Endothelial cell of umbilical vein (primary cell): ENCODE data around the gene RCVRN. TPM values are rescaled to one million over a fixed set of nuclear protein-coding genes. Genes with fewer than 3 reads are reported as not detected.

Experiments
- BruUV-seq: library from RNA; stranded (reverse); fragments of 400-500 nt; replicated peaks from 2 replicates; lab custom pipeline; 2021; lab: Mats Ljungman, UMichigan
- CTCF ChIA-PET: fragments of 300-600, 350-600 bp; sonication (Branson Sonifier 250); formaldehyde crosslinking; loops from one replicate; lab custom pipeline; 2021; ENCODE audit warnings: antibody characterized with exemption, inconsistent platforms; lab: Charles Lee
- POLR2A ChIA-PET: fragments of 300-600, 350-600 bp; sonication (Branson Sonifier 250); formaldehyde crosslinking; loops from one replicate; lab custom pipeline; 2021; ENCODE audit warnings: antibody characterized with exemption, inconsistent platforms; lab: Charles Lee
- DNase-seq: peaks from one replicate; pipeline ENCODE4 v3.0.0-alpha.2; 2011; ENCODE audit warnings: low read depth, low spot score
- FAIRE-seq: peaks from 2 replicates; lab custom pipeline; 2011; peaks lifted over from hg19 to GRCh38; lab: Jason Lieb, UNC
- H2AFZ ChIP-seq: 2 replicates; pipeline ENCODE4 v1.6.0; 2012; ENCODE audit warnings: low read depth, low read length, control low read depth, inconsistent platforms
- H3K27ac ChIP-seq: 2 replicates; pipeline ENCODE4 v1.5.1; 2011; ENCODE audit warnings: low read depth, mild to moderate bottlenecking, control low read depth, low read length, moderate library complexity; ENCODE audit not compliant: insufficient read depth
- H3K27me3 ChIP-seq, 2 experiments: 2 replicates each; pipeline versions ENCODE4 v1.6.0 to v1.6.1; 2011; ENCODE audit warnings: low read length in 2 of 2, mixed read lengths in 1 of 2; ENCODE audit not compliant: control insufficient read depth in 2 of 2, insufficient read depth in 2 of 2
- H3K36me3 ChIP-seq, 2 experiments: 2 replicates in 1 of 2; 3 replicates in 1 of 2; pipeline ENCODE4 v1.5.1; 2011; ENCODE audit warnings: low read length in 2 of 2, mild to moderate bottlenecking in 1 of 2, moderate library complexity in 1 of 2; ENCODE audit not compliant: control insufficient read depth in 2 of 2, insufficient read depth in 2 of 2; ENCODE audit errors: extremely low read depth in 1 of 2
- H3K4me1 ChIP-seq: 3 replicates; pipeline ENCODE4 v1.5.1; 2011; ENCODE audit warnings: mild to moderate bottlenecking, low read length; ENCODE audit not compliant: control insufficient read depth, insufficient read depth; ENCODE audit errors: extremely low read depth
- H3K4me2 ChIP-seq: 2 replicates; pipeline ENCODE4 v1.6.1; 2011; ENCODE audit warnings: low read length, control low read depth, mixed read lengths; ENCODE audit not compliant: insufficient read depth
- H3K4me3 ChIP-seq, 3 experiments: fragments of 200-600 bp in 1 of 3; sonication (generic), shearing (Covaris generic) in 1 of 3; replicated peaks in 1 of 3; 2 replicates each; pipeline ENCODE4 v1.5.1; 2011 to 2016; ENCODE audit warnings: control low read depth in 3 of 3, low read length in 3 of 3, mild to moderate bottlenecking in 2 of 3, inconsistent platforms in 1 of 3, low read depth in 1 of 3, moderate library complexity in 1 of 3; ENCODE audit not compliant: insufficient read depth in 1 of 3
- H3K79me2 ChIP-seq: 2 replicates; pipeline ENCODE4 v1.6.0; 2012; ENCODE audit warnings: low read length, inconsistent platforms; ENCODE audit not compliant: control insufficient read depth, insufficient read depth
- H3K9ac ChIP-seq: replicated peaks from 2 replicates; pipeline ENCODE3; 2011; ENCODE audit warnings: low read length, control low read depth; ENCODE audit not compliant: insufficient read depth; ENCODE audit errors: extremely low read depth
- H3K9me1 ChIP-seq: replicated peaks from 3 replicates; pipeline ENCODE4 v1.6.0; 2011; ENCODE audit warnings: mild to moderate bottlenecking, low read length; ENCODE audit not compliant: control insufficient read depth, insufficient read depth; ENCODE audit errors: extremely low read depth
- H3K9me3 ChIP-seq: replicated peaks from 2 replicates; pipeline ENCODE4 v1.5.1; 2012; ENCODE audit warnings: low read length, inconsistent platforms; ENCODE audit not compliant: control insufficient read depth, insufficient read depth
- H4K20me1 ChIP-seq: replicated peaks from 2 replicates; pipeline ENCODE3; 2011; ENCODE audit warnings: mild to moderate bottlenecking, low read length; ENCODE audit not compliant: control insufficient read depth, insufficient read depth; ENCODE audit errors: extremely low read depth
- EZH2 ChIP-seq: IDR thresholded peaks from 2 replicates; pipeline ENCODE4 v1.6.1; 2012; ENCODE audit warnings: borderline replicate concordance, low read depth, mild to moderate bottlenecking, moderate library complexity, low read length, inconsistent platforms; ENCODE audit not compliant: severe bottlenecking
- FOS ChIP-seq: IDR thresholded peaks from 2 replicates; pipeline ENCODE4 v1.6.1; 2011; ENCODE audit warnings: mild to moderate bottlenecking, low read length, moderate library complexity, borderline replicate concordance; ENCODE audit not compliant: insufficient read depth
- JUN ChIP-seq: IDR thresholded peaks from 2 replicates; pipeline ENCODE4 v1.6.1; 2011; ENCODE audit warnings: borderline replicate concordance, low read depth; ENCODE audit not compliant: insufficient read length, insufficient read depth
- MYC ChIP-seq: IDR thresholded peaks from one replicate; pipeline ENCODE4 v1.6.1; 2011; ENCODE audit warnings: mild to moderate bottlenecking, low read depth, low read length
- POLR2AphosphoS5 ChIP-seq: IDR thresholded peaks from 2 replicates; pipeline ENCODE4 v1.6.1; 2012; ENCODE audit warnings: low read depth, mild to moderate bottlenecking, control low read depth, low read length, moderate library complexity; ENCODE audit not compliant: insufficient read depth
- dilution Hi-C: fragments of 300-500 bp; cut with MboI; formaldehyde crosslinking; loops from one replicate; pipeline ENCODE4 v1.15.0; 2019; ENCODE audit warnings: low sequenced_read_pairs; ENCODE audit not compliant: extremely low pct_ligation_motif_present
- intact Hi-C: fragments of 100-400 bp; cut with micrococcal nuclease; formaldehyde crosslinking; loops from one replicate; pipeline ENCODE4 v1.10.0; 2022
- polyA plus RNA-seq, 4 experiments: library from polyadenylated mRNA; depleted of rRNA in 3 of 4; stranded (reverse) in 3 of 4; unstranded in 1 of 4; fragments of >200 nt; gene quantifications; 2 replicates each; pipeline versions ENCODE4 v1.2.1 to v1.2.3, GENCODE V29; 2011 to 2012; ENCODE audit warnings: missing spikeins in 1 of 4
- total RNA-seq: library from RNA; stranded (reverse); gene quantifications from 2 replicates; pipeline ENCODE4 v1.2.3, GENCODE V29; 2021
- TF ChIP-seq, protein P1 (sequence below), 2 donors: IDR thresholded peaks; 1 replicate in 1 of 2; 2 replicates in 1 of 2; pipeline ENCODE4 v1.5.1; 2011; ENCODE audit warnings: low read length in 2 of 2, mild to moderate bottlenecking in 2 of 2, moderate library complexity in 2 of 2, control low read depth in 1 of 2, inconsistent platforms in 1 of 2, low read depth in 1 of 2; ENCODE audit not compliant: insufficient read depth in 1 of 2; ENCODE audit errors: extremely low read depth in 1 of 2

The RCVRN gene
- total and polyA plus RNA-seq, 2 donors (not counting 3 experiments of a cell fraction or from before 2014, with no cell fraction given), result not detected

DNA sequence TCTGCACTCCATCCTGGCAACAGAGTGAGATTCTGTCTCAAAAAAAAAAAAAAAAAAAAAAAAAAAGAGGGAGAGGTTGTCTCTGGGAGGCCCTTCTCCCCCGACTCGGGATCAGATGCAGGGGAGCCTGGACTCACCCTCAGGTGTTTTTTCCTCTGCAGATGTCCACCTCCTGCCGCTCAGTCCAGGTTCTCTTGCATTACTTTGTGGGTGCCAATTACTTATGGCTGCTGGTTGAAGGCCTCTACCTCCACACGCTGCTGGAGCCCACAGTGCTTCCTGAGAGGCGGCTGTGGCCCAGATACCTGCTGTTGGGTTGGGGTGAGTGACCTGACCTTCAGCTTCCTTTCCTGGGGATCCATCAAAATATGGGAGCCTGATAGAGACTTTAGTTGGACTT lies 45.3 kb downstream of the RCVRN start:
- Histone ChIP-seq H3K79me2 (no peaks in the 10 kb centered on the region), H3K9ac (no peak overlapping the region), H3K9me1 (no peaks in the 10 kb centered on the region), H2AFZ (no peak overlapping the region), H3K27me3 (no peaks in the 10 kb centered on the region), H3K27ac (no peak overlapping the region), H3K4me2 (no peak overlapping the region), H3K36me3 (no peaks in the 10 kb centered on the region), H4K20me1 (no peaks in the 10 kb centered on the region), H3K4me3 (no peak overlapping the region), H3K4me1 (no peaks in the 10 kb centered on the region), H3K9me3 (peaks cover 4% of the 10 kb centered on the region)
- no peak for DNase-seq
- CTCF ChIA-PET, result no interaction called here
- FAIRE-seq, result no peak
- dilution Hi-C loops (no loop called here), intact Hi-C loops (no loop called here)
- BruUV-seq, result no TSS peak
- POLR2A ChIA-PET, result no interaction called here
- TF ChIP-seq JUN, result no peak
- no peak for TF ChIP-seq POLR2AphosphoS5
- no peak for TF ChIP-seq EZH2
- TF ChIP-seq, protein P1, sequence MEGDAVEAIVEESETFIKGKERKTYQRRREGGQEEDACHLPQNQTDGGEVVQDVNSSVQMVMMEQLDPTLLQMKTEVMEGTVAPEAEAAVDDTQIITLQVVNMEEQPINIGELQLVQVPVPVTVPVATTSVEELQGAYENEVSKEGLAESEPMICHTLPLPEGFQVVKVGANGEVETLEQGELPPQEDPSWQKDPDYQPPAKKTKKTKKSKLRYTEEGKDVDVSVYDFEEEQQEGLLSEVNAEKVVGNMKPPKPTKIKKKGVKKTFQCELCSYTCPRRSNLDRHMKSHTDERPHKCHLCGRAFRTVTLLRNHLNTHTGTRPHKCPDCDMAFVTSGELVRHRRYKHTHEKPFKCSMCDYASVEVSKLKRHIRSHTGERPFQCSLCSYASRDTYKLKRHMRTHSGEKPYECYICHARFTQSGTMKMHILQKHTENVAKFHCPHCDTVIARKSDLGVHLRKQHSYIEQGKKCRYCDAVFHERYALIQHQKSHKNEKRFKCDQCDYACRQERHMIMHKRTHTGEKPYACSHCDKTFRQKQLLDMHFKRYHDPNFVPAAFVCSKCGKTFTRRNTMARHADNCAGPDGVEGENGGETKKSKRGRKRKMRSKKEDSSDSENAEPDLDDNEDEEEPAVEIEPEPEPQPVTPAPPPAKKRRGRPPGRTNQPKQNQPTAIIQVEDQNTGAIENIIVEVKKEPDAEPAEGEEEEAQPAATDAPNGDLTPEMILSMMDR (IDR thresholded peaks at IDR 0.05; ENCODE audit: extremely low read depth in 1 of 2, insufficient read depth in 1 of 2, low read depth in 1 of 2, low read length in 2 of 2), result no peak

DNA sequence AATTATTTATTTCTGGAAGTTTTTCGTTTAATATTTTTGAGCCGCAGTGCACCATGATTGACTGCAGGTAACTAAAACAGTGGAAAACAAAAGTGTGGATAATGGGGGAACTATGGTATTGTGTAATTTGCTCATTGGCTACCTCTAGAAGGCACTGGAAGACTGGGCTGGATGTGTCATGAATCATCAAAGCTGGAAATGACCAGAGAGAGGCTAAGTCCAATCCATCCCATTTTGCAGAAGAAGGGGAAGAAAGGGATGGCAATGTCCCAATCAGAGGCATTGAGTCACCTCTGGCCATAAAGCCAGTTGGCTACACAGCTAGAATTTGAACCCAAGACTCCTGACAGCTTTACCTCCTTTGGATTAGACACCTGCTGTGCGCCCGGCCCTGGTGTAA lies 50.0 kb downstream of the RCVRN start:
- DNase-seq (no peak), FAIRE-seq (no peak)
- Histone ChIP-seq H3K4me1 (no peaks in the 10 kb centered on the region), H3K4me3 (no peak overlapping the region), H3K9me1 (no peaks in the 10 kb centered on the region), H3K36me3 (no peaks in the 10 kb centered on the region), H3K9ac (no peak overlapping the region), H2AFZ (no peak overlapping the region), H3K27me3 (no peaks in the 10 kb centered on the region), H3K4me2 (no peak overlapping the region), H3K9me3 (peaks cover 4% of the 10 kb centered on the region), H3K79me2 (no peaks in the 10 kb centered on the region), H4K20me1 (no peaks in the 10 kb centered on the region), H3K27ac (no peak overlapping the region)
- ChIA-PET CTCF (no interaction called here), POLR2A (no interaction called here)
- intact Hi-C loops (no loop called here), dilution Hi-C loops (no loop called here)
- TF ChIP-seq MYC, result no peak
- no peak for TF ChIP-seq FOS
- TF ChIP-seq JUN, result no peak
- BruUV-seq, result no TSS peak
